HepG2 (cell line): ENCODE results near the gene MILR1. TPM values are rescaled to one million over a fixed set of nuclear protein-coding genes. Genes with fewer than 3 reads are reported as not detected.

Source experiments
- ATF7 ChIP-seq, 2 experiments: fragments of 450-650 bp in 1 of 2; sonication (generic) in 1 of 2; formaldehyde crosslinking in 1 of 2; IDR thresholded peaks; 2 replicates each; pipeline versions ENCODE4 v1.4.0 to v1.6.1; 2016 to 2020; ENCODE audit warnings: antibody characterized with exemption in 1 of 2, mild to moderate bottlenecking in 1 of 2, missing genetic modification reagents in 1 of 2
- CHD4 ChIP-seq: fragments of 200-600 bp; sonication (generic); IDR thresholded peaks from 2 replicates; pipeline ENCODE4 v1.7.0; 2017; ENCODE audit warnings: mild to moderate bottlenecking, low read length, borderline replicate concordance
- FOXM1 ChIP-seq: sonication (generic); formaldehyde crosslinking; IDR thresholded peaks from 2 replicates; pipeline ENCODE4 v1.5.0; 2020; ENCODE audit warnings: missing genetic modification reagents
- FOXP1 ChIP-seq, 2 experiments: fragments of 450-650 bp in 1 of 2; IDR thresholded peaks; 2 replicates each; pipeline ENCODE4 v1.6.1; 2017 to 2018; ENCODE audit warnings: antibody characterized with exemption in 1 of 2
- GABPB1 ChIP-seq: IDR thresholded peaks from 2 replicates; pipeline ENCODE4 v1.6.1; 2016; ENCODE audit warnings: mild to moderate bottlenecking, missing genetic modification reagents, moderate library complexity, missing compliant biosample characterization
- HIVEP1 ChIP-seq: sonication (generic); formaldehyde crosslinking; IDR thresholded peaks from 2 replicates; pipeline ENCODE4 v1.4.0; 2020; ENCODE audit warnings: mild to moderate bottlenecking, missing genetic modification reagents
- HNRNPLL ChIP-seq: fragments of 200-400 bp; formaldehyde crosslinking; IDR thresholded peaks from 2 replicates; pipeline ENCODE4 v1.6.1; 2017; ENCODE audit warnings: mild to moderate bottlenecking, low read depth, low read length; ENCODE audit not compliant: poor library complexity, severe bottlenecking
- KDM5A ChIP-seq: fragments of 200-600 bp; sonication (generic); IDR thresholded peaks from 2 replicates; pipeline ENCODE4 v1.7.0; 2018; ENCODE audit warnings: antibody characterized with exemption, mild to moderate bottlenecking, low read length, borderline replicate concordance
- MED8 ChIP-seq: sonication (generic); formaldehyde crosslinking; IDR thresholded peaks from 2 replicates; pipeline ENCODE4 v1.8.1; 2023; ENCODE audit warnings: mild to moderate bottlenecking, missing genetic modification reagents; ENCODE audit not compliant: insufficient replicate concordance
- RARG ChIP-seq: sonication (generic); formaldehyde crosslinking; IDR thresholded peaks from 2 replicates; pipeline ENCODE4 v1.4.0; 2020; ENCODE audit warnings: low read depth, mild to moderate bottlenecking, missing genetic modification reagents
- RFX3 ChIP-seq: IDR thresholded peaks from 2 replicates; pipeline ENCODE4 v1.6.1; 2016; ENCODE audit warnings: missing biosample characterization, missing genetic modification reagents
- RXRA ChIP-seq: sonication (generic); formaldehyde crosslinking; IDR thresholded peaks from 2 replicates; pipeline ENCODE4 v1.5.1; 2020; ENCODE audit warnings: missing genetic modification reagents
- SIX4 ChIP-seq: sonication (generic); formaldehyde crosslinking; IDR thresholded peaks from 2 replicates; pipeline ENCODE4 v1.4.0; 2020; ENCODE audit warnings: missing genetic modification reagents
- TBX2 ChIP-seq: sonication (generic); formaldehyde crosslinking; IDR thresholded peaks from 2 replicates; pipeline ENCODE4 v1.5.0; 2020; ENCODE audit warnings: missing genetic modification reagents, mild to moderate bottlenecking, borderline replicate concordance
- TOPORS ChIP-seq: sonication (generic); formaldehyde crosslinking; IDR thresholded peaks from 2 replicates; pipeline ENCODE4 v1.8.0; 2023; ENCODE audit warnings: mild to moderate bottlenecking, missing genetic modification reagents
- ZIK1 ChIP-seq: sonication (generic); formaldehyde crosslinking; IDR thresholded peaks from 2 replicates; pipeline ENCODE4 v1.5.0; 2020; ENCODE audit warnings: mild to moderate bottlenecking, low read depth, missing genetic modification reagents, borderline replicate concordance
- ZNF101 ChIP-seq: sonication (generic); formaldehyde crosslinking; IDR thresholded peaks from 2 replicates; pipeline ENCODE4 v1.4.0; 2020; ENCODE audit warnings: mild to moderate bottlenecking, low read depth, missing genetic modification reagents, borderline replicate concordance
- ZNF317 ChIP-seq: sonication (generic); formaldehyde crosslinking; IDR thresholded peaks from 2 replicates; pipeline ENCODE4 v1.5.0; 2020; ENCODE audit warnings: mild to moderate bottlenecking, missing genetic modification reagents
- ZNF484 ChIP-seq: sonication (generic); formaldehyde crosslinking; IDR thresholded peaks from 2 replicates; pipeline ENCODE4 v1.5.1; 2020; ENCODE audit warnings: mild to moderate bottlenecking, low read depth, missing genetic modification reagents, borderline replicate concordance
- ZNF747 ChIP-seq: sonication (generic); formaldehyde crosslinking; IDR thresholded peaks from 2 replicates; pipeline ENCODE4 v1.8.1; 2023; ENCODE audit warnings: missing genetic modification reagents, mild to moderate bottlenecking, borderline replicate concordance
- polyA plus RNA-seq, 8 experiments: library from polyadenylated mRNA; depleted of rRNA in 3 of 8; stranded (reverse) in 7 of 8; unstranded in 1 of 8; fragments of >200 nt; fragmentation: Illumina TruSeq in 4 of 8; extraction: Trizol in 4 of 8; gene quantifications; 2 replicates each; pipeline versions ENCODE4 v1.2.1 to v1.2.3, GENCODE V29; 2011 to 2016; ENCODE audit warnings: low read depth in 4 of 8, missing spikeins in 1 of 8, mixed read lengths in 1 of 8; ENCODE audit not compliant: insufficient read depth in 1 of 8
- total RNA-seq, 5 experiments: library from RNA; depleted of rRNA; stranded (reverse); fragments of >200 nt; fragmentation: Illumina TruSeq; extraction: Trizol; gene quantifications; 2 replicates each; pipeline ENCODE4 v1.2.3, GENCODE V29; 2016; ENCODE audit warnings: low read depth in 1 of 5
- TF ChIP-seq, protein P1 (sequence below): sonication (generic); formaldehyde crosslinking; IDR thresholded peaks from 2 replicates; pipeline ENCODE4 v1.5.0; 2020; ENCODE audit warnings: missing genetic modification reagents, mild to moderate bottlenecking, borderline replicate concordance
- TF ChIP-seq, protein P2 (sequence below): IDR thresholded peaks from 2 replicates; pipeline ENCODE4 v1.6.1; 2016; ENCODE audit warnings: control low read depth
- TF ChIP-seq, protein P3 (sequence below): sonication (generic); formaldehyde crosslinking; IDR thresholded peaks from 2 replicates; pipeline ENCODE4 v1.9.0; 2022; ENCODE audit warnings: low read depth, missing genetic modification reagents
- TF ChIP-seq, protein P4 (sequence below): IDR thresholded peaks from 2 replicates; pipeline ENCODE4 v1.6.1; 2016; ENCODE audit warnings: missing biosample characterization, missing genetic modification reagents, low read depth

MILR1 gene
- total and polyA plus RNA-seq, 2 of the 13 experiments (the other 11 are each of a cell fraction or from before 2014, with no cell fraction given) = 0.27 to 1.7 TPM

DNA sequence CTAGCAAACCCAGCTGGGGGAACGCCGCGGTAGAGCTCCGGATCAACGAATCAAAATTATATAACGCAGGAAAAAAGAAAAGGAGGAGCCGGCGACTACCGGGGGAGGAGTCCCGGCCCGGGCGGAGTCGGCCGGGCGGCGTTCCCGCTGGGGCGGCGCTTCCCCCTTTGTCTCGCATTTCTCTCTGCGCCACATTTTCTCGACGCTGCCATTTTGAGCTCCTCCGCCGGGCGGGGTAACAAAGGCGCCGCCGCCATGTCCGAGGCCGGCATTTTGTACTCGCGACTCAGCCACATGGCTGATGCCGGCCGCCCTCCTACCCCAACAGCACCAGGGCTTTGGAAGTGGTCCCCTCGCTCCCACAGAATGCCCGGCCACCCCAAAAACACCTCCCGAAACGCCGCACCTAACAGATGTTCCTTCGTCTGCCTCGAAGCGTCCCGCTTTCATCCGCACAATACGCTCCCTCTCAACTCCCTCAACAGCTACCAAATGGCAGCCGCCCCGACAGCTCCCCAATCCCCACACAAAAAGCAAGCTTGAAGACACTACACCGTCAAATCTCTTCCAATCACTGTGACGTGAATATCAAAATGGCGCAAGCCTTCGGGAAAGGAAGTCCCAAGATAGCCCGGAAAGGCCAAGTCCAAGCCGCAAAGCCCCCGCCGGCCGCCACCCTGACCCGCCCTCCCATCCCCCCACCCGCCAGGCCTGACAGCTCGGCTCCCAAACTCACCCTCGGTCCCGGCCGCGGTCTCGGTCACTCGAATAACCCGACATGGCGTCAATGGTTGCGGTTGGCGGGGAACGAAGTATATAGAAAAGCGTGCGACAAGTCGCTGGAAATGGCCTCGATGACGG, 56.7 kb downstream of the MILR1 start (continued):
- TF ChIP-seq ZNF317 (CRISPR knock-in tag) = no peak
- TF ChIP-seq ATF7 (IDR thresholded peaks at IDR 0.05) = no peak
- TF ChIP-seq ATF7 (CRISPR knock-in tag; IDR thresholded peaks at IDR 0.05) = no peak
- peak; percentile 52 for TF ChIP-seq TOPORS
- no peak for TF ChIP-seq RFX3
- no peak for TF ChIP-seq MED8 (CRISPR knock-in tag)
- TF ChIP-seq ZNF484 (CRISPR knock-in tag) = no peak
- peak; percentile 35; the same call in 1 of the 2 replicates for TF ChIP-seq TBX2 (CRISPR knock-in tag)
- no peak; the same call in 1 of the 2 replicates for TF ChIP-seq KDM5A
- TF ChIP-seq GABPB1 (CRISPR knock-in tag) = peak; percentile 77
- 0 out of 2 replicates have a peak, but pooled peaks have one; percentile 59 for TF ChIP-seq ZIK1 (CRISPR knock-in tag)
- peak; percentile 84 for TF ChIP-seq HNRNPLL
- peak; percentile 84 for TF ChIP-seq ZNF747 (CRISPR knock-in tag)
- TF ChIP-seq FOXM1 = no peak
- TF ChIP-seq, protein P1, sequence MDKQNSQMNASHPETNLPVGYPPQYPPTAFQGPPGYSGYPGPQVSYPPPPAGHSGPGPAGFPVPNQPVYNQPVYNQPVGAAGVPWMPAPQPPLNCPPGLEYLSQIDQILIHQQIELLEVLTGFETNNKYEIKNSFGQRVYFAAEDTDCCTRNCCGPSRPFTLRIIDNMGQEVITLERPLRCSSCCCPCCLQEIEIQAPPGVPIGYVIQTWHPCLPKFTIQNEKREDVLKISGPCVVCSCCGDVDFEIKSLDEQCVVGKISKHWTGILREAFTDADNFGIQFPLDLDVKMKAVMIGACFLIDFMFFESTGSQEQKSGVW (CRISPR knock-in tag) = no peak
- TF ChIP-seq FOXP1 (IDR thresholded peaks at IDR 0.05) = no peak
- no peak for TF ChIP-seq FOXP1 (CRISPR knock-in tag; IDR thresholded peaks at IDR 0.05)
- TF ChIP-seq SIX4 (CRISPR knock-in tag) = peak; percentile 57; the same call in 1 of the 2 replicates
- no peak for TF ChIP-seq ZNF101 (CRISPR knock-in tag)
- TF ChIP-seq, protein P2, sequence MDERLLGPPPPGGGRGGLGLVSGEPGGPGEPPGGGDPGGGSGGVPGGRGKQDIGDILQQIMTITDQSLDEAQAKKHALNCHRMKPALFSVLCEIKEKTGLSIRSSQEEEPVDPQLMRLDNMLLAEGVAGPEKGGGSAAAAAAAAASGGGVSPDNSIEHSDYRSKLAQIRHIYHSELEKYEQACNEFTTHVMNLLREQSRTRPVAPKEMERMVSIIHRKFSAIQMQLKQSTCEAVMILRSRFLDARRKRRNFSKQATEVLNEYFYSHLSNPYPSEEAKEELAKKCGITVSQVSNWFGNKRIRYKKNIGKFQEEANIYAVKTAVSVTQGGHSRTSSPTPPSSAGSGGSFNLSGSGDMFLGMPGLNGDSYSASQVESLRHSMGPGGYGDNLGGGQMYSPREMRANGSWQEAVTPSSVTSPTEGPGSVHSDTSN = 0 out of 2 replicates have a peak, but pooled peaks have one; percentile 4
- TF ChIP-seq CHD4 = no peak
- 0 out of 2 replicates have a peak, but pooled peaks have one; percentile 58 for TF ChIP-seq RXRA
- TF ChIP-seq, protein P3, sequence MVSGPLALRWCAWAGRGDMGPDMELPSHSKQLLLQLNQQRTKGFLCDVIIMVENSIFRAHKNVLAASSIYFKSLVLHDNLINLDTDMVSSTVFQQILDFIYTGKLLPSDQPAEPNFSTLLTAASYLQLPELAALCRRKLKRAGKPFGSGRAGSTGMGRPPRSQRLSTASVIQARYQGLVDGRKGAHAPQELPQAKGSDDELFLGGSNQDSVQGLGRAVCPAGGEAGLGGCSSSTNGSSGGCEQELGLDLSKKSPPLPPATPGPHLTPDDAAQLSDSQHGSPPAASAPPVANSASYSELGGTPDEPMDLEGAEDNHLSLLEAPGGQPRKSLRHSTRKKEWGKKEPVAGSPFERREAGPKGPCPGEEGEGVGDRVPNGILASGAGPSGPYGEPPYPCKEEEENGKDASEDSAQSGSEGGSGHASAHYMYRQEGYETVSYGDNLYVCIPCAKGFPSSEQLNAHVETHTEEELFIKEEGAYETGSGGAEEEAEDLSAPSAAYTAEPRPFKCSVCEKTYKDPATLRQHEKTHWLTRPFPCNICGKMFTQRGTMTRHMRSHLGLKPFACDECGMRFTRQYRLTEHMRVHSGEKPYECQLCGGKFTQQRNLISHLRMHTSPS = no peak
- no peak for TF ChIP-seq HIVEP1
- TF ChIP-seq, protein P4, sequence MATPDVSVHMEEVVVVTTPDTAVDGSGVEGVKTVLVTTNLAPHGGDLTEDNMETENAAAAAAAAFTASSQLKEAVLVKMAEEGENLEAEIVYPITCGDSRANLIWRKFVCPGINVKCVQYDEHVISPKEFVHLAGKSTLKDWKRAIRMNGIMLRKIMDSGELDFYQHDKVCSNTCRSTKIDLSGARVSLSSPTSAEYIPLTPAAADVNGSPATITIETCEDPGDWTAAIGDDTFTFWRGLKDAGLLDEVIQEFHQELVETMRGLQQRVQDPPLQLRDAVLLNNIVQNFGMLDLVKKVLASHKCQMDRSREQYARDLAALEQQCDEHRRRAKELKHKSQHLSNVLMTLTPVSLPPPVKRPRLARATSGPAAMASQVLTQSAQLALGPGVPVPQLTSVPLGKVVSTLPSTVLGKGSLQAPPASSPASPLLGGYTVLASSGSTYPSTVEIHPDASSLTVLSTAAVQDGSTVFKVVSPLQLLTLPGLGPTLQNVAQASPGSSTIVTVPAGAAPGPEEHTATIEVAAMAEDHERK (CRISPR knock-in tag) = no peak
- 0 out of 2 replicates have a peak, but pooled peaks have one; percentile 6 for TF ChIP-seq RARG (CRISPR knock-in tag)
